Small intestine (tissue), 7 donors: ENCODE data around the gene PPDPF. TPM values are rescaled to one million over a fixed set of nuclear protein-coding genes. Genes with fewer than 3 reads are reported as not detected.
"Not testable (repeated sequence)": the region's sequence is repeated elsewhere in the genome, so short reads cannot be mapped to it uniquely, and the experiment has no call there.

Experiments
- DNase-seq, 2 donors: peaks; one replicate each; pipeline versions ENCODE4 v3.0.0 to v3.0.0-alpha.2; 2013
- FAIRE-seq: peaks from 2 replicates; lab custom pipeline; 2012; peaks lifted over from hg19 to GRCh38; lab: Jason Lieb, UNC
- H3K27ac ChIP-seq, 3 donors: one replicate each; pipeline ENCODE4 v1.5.1; 2013; ENCODE audit warnings: low read length in 2 of 3, mild to moderate bottlenecking in 2 of 3, control low read depth in 1 of 3, inconsistent platforms in 1 of 3, low read depth in 1 of 3, moderate library complexity in 1 of 3
- H3K27me3 ChIP-seq, 3 donors: one replicate each; pipeline ENCODE4 v1.6.1; 2013; ENCODE audit warnings: low read length in 3 of 3, inconsistent platforms in 1 of 3; ENCODE audit not compliant: control insufficient read depth in 3 of 3, insufficient read depth in 3 of 3
- H3K36me3 ChIP-seq, 3 donors: one replicate each; pipeline ENCODE4 v1.6.1; 2013; ENCODE audit warnings: low read length in 3 of 3, inconsistent platforms in 1 of 3, low read depth in 1 of 3, mild to moderate bottlenecking in 1 of 3, moderate library complexity in 1 of 3; ENCODE audit not compliant: control insufficient read depth in 3 of 3, insufficient read depth in 2 of 3
- H3K4me1 ChIP-seq, 3 donors: one replicate each; pipeline ENCODE4 v1.6.1; 2013; ENCODE audit warnings: low read length in 2 of 3, inconsistent platforms in 1 of 3, low read depth in 1 of 3, mild to moderate bottlenecking in 1 of 3, moderate library complexity in 1 of 3; ENCODE audit not compliant: control insufficient read depth in 3 of 3, insufficient read depth in 2 of 3
- H3K4me3 ChIP-seq, 3 donors: one replicate each; pipeline ENCODE4 v1.5.1; 2013; ENCODE audit warnings: low read length in 3 of 3, control low read depth in 1 of 3, inconsistent platforms in 1 of 3, low read depth in 1 of 3, mild to moderate bottlenecking in 1 of 3, moderate library complexity in 1 of 3
- H3K9me3 ChIP-seq, 2 donors: one replicate each; pipeline ENCODE4 v1.6.1; 2013; ENCODE audit warnings: low read depth in 1 of 2, low read length in 1 of 2; ENCODE audit not compliant: control insufficient read depth in 2 of 2, insufficient read depth in 1 of 2
- WGBS, 3 donors: extraction: QIAGEN DNeasy Blood & Tissue Kit; methylation state at CpG; one replicate each; pipeline ENCODE4 v1.1.7; 2013; 5-methylcytosine and 5-hydroxymethylcytosine counted together
- polyA plus RNA-seq, 4 donors: library from polyadenylated mRNA; stranded (reverse) in 3 of 4; unstranded in 1 of 4; fragments of 200-250 nt in 3 of 4; fragments of 120-200 nt in 1 of 4; gene quantifications; one replicate each; pipeline versions ENCODE4 v1.2.1 to v1.2.3, GENCODE V29; 2013
- donor health status: healthy with polysubstance abuse.
- donor health status: control.
- donor health status: control.
- donor health status: Bipolar disorder and iron deficiency.
- donor health status: healthy.

Gene PPDPF
- polyA plus RNA-seq, 4 donors, result 273 to 356 (median 295) TPM

- H3K27ac ChIP-seq, result no peak overlapping the region
- H3K36me3 ChIP-seq, result no peaks in the 10 kb centered on the region
- 87 to 92% (median 89%) methylated on average over 24 to 30 of the region's 30 CpGs for WGBS, 3 donors
- FAIRE-seq, result no peak
- H3K27me3 ChIP-seq, result peaks cover 0 to 25% (median 12%) of the 10 kb centered on the region in 3 donors
- no peak overlapping the region for H3K4me3 ChIP-seq
- no peak for DNase-seq
- no peaks in the 10 kb centered on the region for H3K4me1 ChIP-seq
- H3K9me3 ChIP-seq, result peaks cover 0 to 15% of the 10 kb centered on the region in 2 donors
These were observed 13.4 kb upstream of the PPDPF start for GRCh38 chr20:63507083-63507743.

GRCh38 chr20:63508072-63508768 lies 12.3 kb upstream of the PPDPF start:
- WGBS, 3 donors, result 84 to 88% (median 87%) methylated on average over 33 of the region's 33 CpGs
- Histone ChIP-seq H3K27ac (no peak overlapping the region), H3K9me3 (peaks cover 0 to 15% of the 10 kb centered on the region in 2 donors), H3K4me1 (no peaks in the 10 kb centered on the region), H3K36me3 (no peaks in the 10 kb centered on the region), H3K4me3 (no peak overlapping the region), H3K27me3 (peaks cover 0 to 16% (median 12%) of the 10 kb centered on the region in 3 donors)
- no peak for DNase-seq
- no peak for FAIRE-seq

GRCh38 chr20:63509088-63509564 lies 11.4 kb upstream of the PPDPF start:
- DNase-seq (no peak), FAIRE-seq (no peak)
- H3K4me3 ChIP-seq, result no peak overlapping the region
- WGBS, 3 donors, result 84 to 88% (median 87%) methylated on average over 9 of the region's 9 CpGs
- no peaks in the 10 kb centered on the region for H3K4me1 ChIP-seq
- H3K36me3 ChIP-seq, result no peaks in the 10 kb centered on the region
- H3K27me3 ChIP-seq, result peaks cover 0 to 12% (median 6%) of the 10 kb centered on the region in 3 donors
- no peak overlapping the region for H3K27ac ChIP-seq
- H3K9me3 ChIP-seq, result peaks cover 0 to 15% of the 10 kb centered on the region in 2 donors

- no peak for FAIRE-seq
- Histone ChIP-seq H3K27me3 (peaks cover 0 to 7% (median 0%) of the 10 kb centered on the region in 3 donors), H3K4me3 (no peak overlapping the region), H3K4me1 (no peaks in the 10 kb centered on the region), H3K36me3 (peaks cover 0 to 2% (median 0%) of the 10 kb centered on the region in 3 donors), H3K9me3 (no peaks in the 10 kb centered on the region), H3K27ac (no peak overlapping the region)
- 87% methylated on average over 3 of the region's 3 CpGs for WGBS, 3 donors
- DNase-seq, result no peak
These were observed 7.4 kb upstream of the PPDPF start for GRCh38 chr20:63513207-63513606.

GRCh38 chr20:63514520-63514919 lies 6.0 kb upstream of the PPDPF start:
- H3K4me1 ChIP-seq, H3K4me3 ChIP-seq, H3K27ac ChIP-seq, DNase-seq, H3K9me3 ChIP-seq, FAIRE-seq, H3K36me3 ChIP-seq: not testable (repeated sequence)
- 60 to 75% (median 71%) methylated on average over 9 to 10 of the region's 10 CpGs for WGBS, 3 donors
- peaks cover 0 to 18% (median 0%) of the 10 kb centered on the region in 3 donors for H3K27me3 ChIP-seq

- Histone ChIP-seq H3K27ac (no peak overlapping the region), H3K9me3 (peaks cover 0 to 4% of the 10 kb centered on the region in 2 donors), H3K4me3 (no peak overlapping the region), H3K36me3 (peaks cover 0 to 14% (median 0%) of the 10 kb centered on the region in 3 donors), H3K27me3 (peaks cover 0 to 20% (median 0%) of the 10 kb centered on the region in 3 donors), H3K4me1 (peaks cover 0 to 13% (median 4%) of the 10 kb centered on the region in 3 donors)
- FAIRE-seq (no peak), DNase-seq (no peak)
- 74 to 90% (median 82%) methylated on average over 32 of the region's 32 CpGs for WGBS, 3 donors
These were observed 2.9 kb upstream of the PPDPF start for GRCh38 chr20:63517376-63518309.

- FAIRE-seq, result no peak
- H3K27me3 ChIP-seq, result peaks cover 0 to 20% (median 0%) of the 10 kb centered on the region in 3 donors
These were observed 2.2 kb upstream of the PPDPF start for GRCh38 chr20:63518351-63518861.

More at GRCh38 chr20:63518351-63518861, 2.2 kb upstream of the PPDPF start:
- Histone ChIP-seq H3K4me1 (peaks cover 0 to 14% (median 4%) of the 10 kb centered on the region in 3 donors), H3K36me3 (peaks cover 0 to 22% (median 0%) of the 10 kb centered on the region in 3 donors), H3K27ac (no peak overlapping the region), H3K4me3 (no peak overlapping the region), H3K9me3 (peaks cover 0 to 9% of the 10 kb centered on the region in 2 donors)
- no peak for DNase-seq
- WGBS, 3 donors, result 81 to 85% (median 83%) methylated on average over 20 of the region's 20 CpGs
